Stimulated activated CD8-positive, alpha-beta memory T cell treated with anti-CD3 and anti-CD28 coated beads, Interleukin-15, amount 100 ng/mL, for 4 hours (primary cell): ENCODE measurements around the gene AHCYL1.

Experiments
- DNase-seq, 2 donors: peaks; one replicate each; pipeline ENCODE4 v3.0.0-alpha.2; 2020; ENCODE audit warnings: low read depth in 2 of 2

AHCYL1 gene

GRCh38 chr1:109976762-109977161 lies 7.8 kb upstream of the AHCYL1 start:
- no peak for DNase-seq

- no peak for DNase-seq
These were observed 7.3 kb upstream of the AHCYL1 start for GRCh38 chr1:109977225-109977624.

- DNase-seq = no peak
These were observed 6.7 kb upstream of the AHCYL1 start for GRCh38 chr1:109977657-109978378.

- no peak for DNase-seq
These were observed 5.6 kb upstream of the AHCYL1 start for GRCh38 chr1:109978761-109979488.

GRCh38 chr1:109979489-109980091 lies 5.0 kb upstream of the AHCYL1 start:
- DNase-seq = no peak

GRCh38 chr1:109980324-109981003 lies 4.1 kb upstream of the AHCYL1 start:
- DNase-seq = no peak

GRCh38 chr1:109981004-109981335 lies 3.6 kb upstream of the AHCYL1 start:
- no peak for DNase-seq

GRCh38 chr1:109983380-109984189 lies 980 bp upstream of the AHCYL1 start:
- no peak for DNase-seq

GRCh38 chr1:109984190-109984455 lies 442 bp upstream of the AHCYL1 start:
- DNase-seq = no peak

- DNase-seq = no peak
These were observed 885 bp downstream of the AHCYL1 start for GRCh38 chr1:109985247-109986053.

GRCh38 chr1:109986054-109986444 lies 1.5 kb downstream of the AHCYL1 start:
- DNase-seq = no peak

GRCh38 chr1:109988349-109988914 lies 3.9 kb downstream of the AHCYL1 start:
- DNase-seq = no peak

GRCh38 chr1:109989506-109990301 lies 5.1 kb downstream of the AHCYL1 start:
- DNase-seq = no peak

GRCh38 chr1:109990302-109990653 lies 5.7 kb downstream of the AHCYL1 start:
- no peak for DNase-seq

- DNase-seq = no peak
These were observed 6.9 kb downstream of the AHCYL1 start for GRCh38 chr1:109991400-109991925.

- DNase-seq = no peak
These were observed 9.3 kb downstream of the AHCYL1 start for GRCh38 chr1:109993885-109994284.

GRCh38 chr1:109994654-109995053 lies 10.1 kb downstream of the AHCYL1 start:
- no peak for DNase-seq

GRCh38 chr1:109995536-109995935 lies 11.0 kb downstream of the AHCYL1 start:
- no peak for DNase-seq

GRCh38 chr1:109996476-109996875 lies 11.9 kb downstream of the AHCYL1 start:
- no peak for DNase-seq
